Measurements from ENCODE around the gene RIC1. TPM values are rescaled to one million over a fixed set of nuclear protein-coding genes. Genes with fewer than 3 reads are reported as not detected.

RIC1 gene
- total and polyA plus RNA-seq, 2 of the 8 experiments (the other 6 are each of a cell fraction or from before 2014, with no cell fraction given): 10.7 to 24.5 TPM

DNA sequence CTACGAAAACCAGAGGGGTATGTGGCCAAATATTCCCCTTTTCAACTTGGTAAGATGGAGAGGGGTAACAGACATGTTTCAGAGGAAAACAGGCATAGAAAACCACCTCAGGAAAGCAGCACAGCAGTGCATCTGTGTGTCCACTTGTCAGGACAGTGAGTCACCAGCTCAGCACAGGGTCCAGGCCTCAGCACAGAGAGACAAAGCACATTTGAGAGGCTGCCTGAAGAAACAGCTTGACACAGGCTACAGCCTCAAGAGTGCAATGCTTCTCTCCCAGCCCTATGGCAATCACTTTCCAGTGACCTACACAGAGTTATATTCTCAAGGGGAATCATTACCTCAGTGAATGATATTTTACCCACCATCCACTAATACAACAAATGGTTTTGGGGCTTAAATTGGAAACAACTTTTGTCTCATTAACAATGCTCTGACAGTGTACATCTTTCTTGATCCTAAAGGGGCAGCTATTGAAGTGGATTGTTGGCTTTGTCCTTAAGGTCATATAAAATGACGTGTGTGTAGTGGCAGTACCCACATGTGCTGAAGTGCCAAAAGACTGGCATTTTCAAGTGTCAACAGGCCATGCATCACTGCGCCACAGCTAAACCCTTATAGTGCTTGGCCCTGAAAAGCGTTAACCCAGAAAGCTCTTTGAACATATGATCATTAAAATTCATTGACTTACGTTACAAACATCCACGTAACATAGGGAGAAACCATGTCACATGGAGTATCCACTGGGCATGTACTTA is 157.6 kb downstream of the RIC1 start:
- Histone ChIP-seq H3K27me3 (replicated peaks in 1 of 4; ENCODE audit: control insufficient read depth in 3 of 4, extremely low read depth in 1 of 4, insufficient read depth in 3 of 4, low read length in 3 of 4) (no peaks in the 10 kb centered on the region), H3K79me1 (ENCODE audit: low read depth, low read length) (no peaks in the 10 kb centered on the region), H4K20me1 (replicated peaks in 1 of 2; ENCODE audit: control insufficient read depth in 1 of 2, insufficient read depth in 2 of 2, low read length in 2 of 2) (no peaks in the 10 kb centered on the region), H3K9me3 (ENCODE audit: insufficient read depth in 2 of 2, low read depth in 1 of 2, low read length in 1 of 2) (0 out of 4 replicates have a peak, but pooled peaks cover under 1 to 4% of the 10 kb centered on the region in 2 experiments), H3K4me1 (replicated peaks in 1 of 4; ENCODE audit: control insufficient read depth in 3 of 4, insufficient read depth in 4 of 4, low read length in 3 of 4) (no peaks in the 10 kb centered on the region; a peak in 1 of 7 replicates), H3K4ac (replicated peaks; ENCODE audit: insufficient read length, low read depth, low read length) (no peak overlapping the region), H2AK5ac (ENCODE audit: low read depth, low read length) (no peak overlapping the region), H3K23me2 (ENCODE audit: low read depth, low read length) (no peaks in the 10 kb centered on the region), H2BK20ac (ENCODE audit: low read length) (no peak overlapping the region), H2BK120ac (replicated peaks; ENCODE audit: low read depth, low read length) (no peak overlapping the region), H4K5ac (ENCODE audit: insufficient read length, low read depth, low read length) (no peak overlapping the region), H3K23ac (ENCODE audit: insufficient read length) (no peak overlapping the region), H2BK12ac (ENCODE audit: low read depth, low read length) (no peak overlapping the region), H3K9ac (replicated peaks in 1 of 4; ENCODE audit: extremely low read depth in 1 of 4, low read depth in 3 of 4, low read length in 3 of 4) (no peak overlapping the region), H3K14ac (ENCODE audit: insufficient read length) (no peak overlapping the region), H4K8ac (ENCODE audit: extremely low read depth, insufficient read depth, low read length) (no peak overlapping the region), H3K79me2 (ENCODE audit: control insufficient read depth in 1 of 2, insufficient read depth in 2 of 2, low read length in 2 of 2) (no peaks in the 10 kb centered on the region), H3K4me2 (ENCODE audit: insufficient read depth in 1 of 2, low read depth in 2 of 2, low read length in 2 of 2) (no peak overlapping the region), H4K91ac (replicated peaks; ENCODE audit: insufficient read length, low read length) (no peak overlapping the region), H3K18ac (ENCODE audit: extremely low read depth, low read length) (no peak overlapping the region), H2AFZ (ENCODE audit: low read length) (no peak overlapping the region), H2BK5ac (ENCODE audit: low read depth, low read length) (no peak overlapping the region), H3K56ac (replicated peaks; ENCODE audit: insufficient read length, low read depth, low read length) (no peak overlapping the region), H3K4me3 (ENCODE audit: extremely low read depth in 1 of 4, insufficient read depth in 2 of 4, low read depth in 3 of 4, low read length in 4 of 4) (no peak overlapping the region), H3K27ac (ENCODE audit: low read depth, low read length) (no peak overlapping the region), H2BK15ac (ENCODE audit: low read length) (no peak overlapping the region), H3K36me3 (ENCODE audit: control insufficient read depth in 2 of 4, insufficient read depth in 4 of 4, low read length in 3 of 4) (peaks cover 2 to 11% (median 7%) of the 10 kb centered on the region in 4 experiments; a peak in 5 of 8 replicates)
- CTCF ChIA-PET (ENCODE audit: partially characterized antibody): interaction anchor here (1.6 kb wide), 2 partner anchors 13 kb away, joined by 3 to 5 read pairs; no protein-coding TSS in a partner anchor
- TF ChIP-seq CHD1 (IDR thresholded peaks at IDR 0.05; ENCODE audit: low read depth, low read length) (no peak), TAF1 (IDR thresholded peaks at IDR 0.05; ENCODE audit: low read depth, low read length) (no peak)
- 96% methylated on average over 6 of the region's 6 CpGs; no CpG with 5 or more reads in 1 of the 2 experiments for WGBS, 2 experiments (ENCODE audit: extremely low coverage in 1 of 2, insufficient coverage in 1 of 2, insufficient read length in 1 of 2, insufficient replicate concordance in 2 of 2, low coverage in 1 of 2, low lambda C conversion rate in 2 of 2, missing lambda C conversion rate in 1 of 2)
- FAIRE-seq (no peak), DNase-seq (ENCODE audit: low read depth in 1 of 2, low spot score in 2 of 2) (no peak)
- POLR2A ChIA-PET (ENCODE audit: partially characterized antibody): no interaction called here
